ENCODE results near the gene MAB21L4.

DNA sequence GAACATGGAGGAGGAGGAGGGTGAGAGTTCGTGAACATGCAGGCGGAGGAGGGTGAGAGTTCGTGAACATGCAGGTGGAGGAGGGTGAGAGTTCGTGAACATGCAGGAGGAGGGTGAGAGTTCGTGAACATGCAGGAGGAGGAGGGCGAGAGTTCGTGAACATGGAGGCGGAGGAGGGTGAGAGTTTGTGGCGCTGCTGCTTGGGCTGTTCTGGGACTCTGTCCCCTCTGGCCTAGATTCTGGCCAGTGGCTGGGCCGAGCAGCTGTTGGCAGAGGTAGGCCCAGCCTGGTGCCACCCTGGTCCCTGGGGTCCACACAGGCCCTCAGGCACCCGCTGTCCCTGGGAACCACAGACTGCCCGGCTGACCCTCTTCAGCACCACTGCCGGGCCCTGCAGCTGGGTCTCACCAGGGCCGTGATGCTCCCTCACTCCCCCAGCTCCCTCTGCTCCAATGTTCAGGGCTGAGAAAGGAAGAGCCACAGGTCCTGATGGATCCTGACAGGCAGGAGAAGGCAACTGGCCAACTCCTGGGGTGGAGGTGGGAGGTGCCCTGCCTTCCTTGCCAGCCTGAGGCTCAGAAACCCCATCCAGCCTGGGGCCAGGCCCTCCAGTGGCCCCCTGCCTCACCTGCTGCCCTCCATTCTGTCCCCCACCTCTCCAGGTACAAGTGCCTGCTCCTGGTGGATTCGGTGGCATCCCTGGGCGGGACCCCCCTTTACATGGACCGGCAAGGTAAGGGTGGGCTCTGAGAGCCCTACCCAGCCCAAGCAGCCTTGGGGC is 23.4 kb downstream of the MAB21L4 start:
- TF ChIP-seq, protein P1, sequence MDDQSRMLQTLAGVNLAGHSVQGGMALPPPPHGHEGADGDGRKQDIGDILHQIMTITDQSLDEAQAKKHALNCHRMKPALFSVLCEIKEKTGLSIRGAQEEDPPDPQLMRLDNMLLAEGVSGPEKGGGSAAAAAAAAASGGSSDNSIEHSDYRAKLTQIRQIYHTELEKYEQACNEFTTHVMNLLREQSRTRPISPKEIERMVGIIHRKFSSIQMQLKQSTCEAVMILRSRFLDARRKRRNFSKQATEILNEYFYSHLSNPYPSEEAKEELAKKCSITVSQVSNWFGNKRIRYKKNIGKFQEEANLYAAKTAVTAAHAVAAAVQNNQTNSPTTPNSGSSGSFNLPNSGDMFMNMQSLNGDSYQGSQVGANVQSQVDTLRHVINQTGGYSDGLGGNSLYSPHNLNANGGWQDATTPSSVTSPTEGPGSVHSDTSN (CRISPR knock-in tag; IDR thresholded peaks at IDR 0.05): no peak
- TF ChIP-seq ZNF830 (tag by site-specific recombination; IDR thresholded peaks at IDR 0.05; ENCODE audit: low read depth): no peak
- TF ChIP-seq REST (tag by site-specific recombination; IDR thresholded peaks at IDR 0.05): no peak
- no peak for TF ChIP-seq PRDM4 (tag by site-specific recombination; IDR thresholded peaks at IDR 0.05)
- no peak for TF ChIP-seq ZNF548 (tag by site-specific recombination; IDR thresholded peaks at IDR 0.05)
- no peak for TF ChIP-seq SETDB1 (IDR thresholded peaks at IDR 0.05; ENCODE audit: insufficient read length, low read length)
- TF ChIP-seq, protein P2, sequence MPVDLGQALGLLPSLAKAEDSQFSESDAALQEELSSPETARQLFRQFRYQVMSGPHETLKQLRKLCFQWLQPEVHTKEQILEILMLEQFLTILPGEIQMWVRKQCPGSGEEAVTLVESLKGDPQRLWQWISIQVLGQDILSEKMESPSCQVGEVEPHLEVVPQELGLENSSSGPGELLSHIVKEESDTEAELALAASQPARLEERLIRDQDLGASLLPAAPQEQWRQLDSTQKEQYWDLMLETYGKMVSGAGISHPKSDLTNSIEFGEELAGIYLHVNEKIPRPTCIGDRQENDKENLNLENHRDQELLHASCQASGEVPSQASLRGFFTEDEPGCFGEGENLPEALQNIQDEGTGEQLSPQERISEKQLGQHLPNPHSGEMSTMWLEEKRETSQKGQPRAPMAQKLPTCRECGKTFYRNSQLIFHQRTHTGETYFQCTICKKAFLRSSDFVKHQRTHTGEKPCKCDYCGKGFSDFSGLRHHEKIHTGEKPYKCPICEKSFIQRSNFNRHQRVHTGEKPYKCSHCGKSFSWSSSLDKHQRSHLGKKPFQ (tag by site-specific recombination; IDR thresholded peaks at IDR 0.05): no peak
